Hepatocyte (in vitro differentiated cells): ENCODE measurements around the gene MIGA2. TPM values are rescaled to one million over a fixed set of nuclear protein-coding genes. Genes with fewer than 3 reads are reported as not detected.

Source experiments
- DNase-seq: peaks from one replicate; pipeline ENCODE4 v3.0.0-alpha.2; 2016; ENCODE audit warnings: low spot score
- H2AFZ ChIP-seq: fragments of 200-600 bp; sonication (generic); 2 replicates; pipeline ENCODE4 v1.6.0; 2016; ENCODE audit warnings: antibody characterized with exemption, mild to moderate bottlenecking
- H3K27ac ChIP-seq: fragments of 200-600 bp; sonication (generic); 2 replicates; pipeline ENCODE4 v1.5.1; 2016; ENCODE audit warnings: mild to moderate bottlenecking
- H3K27me3 ChIP-seq: fragments of 200-600 bp; sonication (generic); 2 replicates; pipeline ENCODE4 v1.6.1; 2016
- H3K36me3 ChIP-seq: fragments of 200-600 bp; sonication (generic); replicated peaks from 2 replicates; pipeline ENCODE4 v1.5.1; 2016; ENCODE audit warnings: low read depth; ENCODE audit not compliant: insufficient read depth
- H3K4me1 ChIP-seq: fragments of 200-600 bp; sonication (generic); 2 replicates; pipeline ENCODE4 v1.5.1; 2016; ENCODE audit warnings: mild to moderate bottlenecking, moderate library complexity; ENCODE audit not compliant: insufficient read depth
- H3K4me2 ChIP-seq: fragments of 200-600 bp; sonication (generic); 2 replicates; pipeline ENCODE4 v1.6.0; 2016
- H3K4me3 ChIP-seq: fragments of 200-600 bp; sonication (generic); 2 replicates; pipeline ENCODE4 v1.5.1; 2016; ENCODE audit warnings: mild to moderate bottlenecking
- H3K79me2 ChIP-seq: fragments of 200-600 bp; sonication (generic); 2 replicates; pipeline ENCODE4 v1.6.0; 2017; ENCODE audit warnings: mild to moderate bottlenecking
- H3K9me2 ChIP-seq: fragments of 200-600 bp; sonication (generic); replicated peaks from 2 replicates; pipeline ENCODE4 v1.6.0; 2017; ENCODE audit warnings: mild to moderate bottlenecking; ENCODE audit not compliant: insufficient read depth
- H3K9me3 ChIP-seq: fragments of 200-600 bp; sonication (generic); 2 replicates; pipeline ENCODE4 v1.5.1; 2016; ENCODE audit warnings: low read depth, mild to moderate bottlenecking
- H4K20me1 ChIP-seq: fragments of 200-600 bp; sonication (generic); 2 replicates; pipeline ENCODE4 v1.6.0; 2016; ENCODE audit warnings: mild to moderate bottlenecking; ENCODE audit not compliant: insufficient read depth, poor library complexity, severe bottlenecking
- CTCF ChIP-seq: fragments of 200-600 bp; sonication (generic); IDR thresholded peaks from 2 replicates; pipeline ENCODE4 v1.5.1; 2016; ENCODE audit warnings: antibody characterized with exemption, mild to moderate bottlenecking; ENCODE audit not compliant: poor library complexity
- EZH2 ChIP-seq: fragments of 200-600 bp; sonication (generic); IDR thresholded peaks from 2 replicates; pipeline ENCODE4 v1.6.1; 2016; ENCODE audit warnings: antibody characterized with exemption, mild to moderate bottlenecking, borderline replicate concordance
- EZH2phosphoT487 ChIP-seq: fragments of 200-600 bp; sonication (generic); IDR thresholded peaks from one replicate; pipeline ENCODE4 v1.6.1; 2018; ENCODE audit warnings: antibody characterized with exemption, mild to moderate bottlenecking, low read depth, moderate library complexity; ENCODE audit not compliant: unreplicated experiment, severe bottlenecking
- WGBS: methylation state at CpG from one replicate; pipeline ENCODE4 v1.1.6; 2016; ENCODE audit warnings: low lambda C conversion rate; ENCODE audit errors: missing lambda C conversion rate; 5-methylcytosine and 5-hydroxymethylcytosine counted together
- polyA plus RNA-seq: library from polyadenylated mRNA; unstranded; fragments of >200 nt; fragmentation: Nextera tagmentation; extraction: Ambion mirVana; gene quantifications from 2 replicates; pipeline ENCODE4 v1.2.1, GENCODE V29; 2016
- total RNA-seq: library from RNA; depleted of rRNA; stranded (reverse); fragments of >200 nt; gene quantifications from 2 replicates; pipeline ENCODE4 v1.2.3, GENCODE V29; 2014

Gene MIGA2
- total RNA-seq = 16.8 and 29.5 TPM in 2 replicates
- polyA plus RNA-seq = 23.4 and 33.3 TPM in 2 replicates

- Histone ChIP-seq H3K4me2 (peak within 1 kb of the TSS; percentile 97), H3K27ac (peak within 1 kb of the TSS; percentile 62), H3K79me2 (peaks cover 39% of the 10 kb centered on the region), H3K9me3 (no peaks in the 10 kb centered on the region), H3K36me3 (no peaks in the 10 kb centered on the region), H3K4me3 (peak within 1 kb of the TSS; percentile 67), H3K9me2 (no peaks in the 10 kb centered on the region), H4K20me1 (no peaks in the 10 kb centered on the region), H3K4me1 (peaks cover 16% of the 10 kb centered on the region), H2AFZ (peak within 1 kb of the TSS; percentile 79), H3K27me3 (no peaks in the 10 kb centered on the region)
- peak; percentile 100 for DNase-seq
- 1% methylated on average over 42 of the region's 49 CpGs for WGBS
- TF ChIP-seq CTCF = no peak
- TF ChIP-seq EZH2phosphoT487 = no peak
- no peak for TF ChIP-seq EZH2
Measured at GRCh38 chr9:129036241-129036922, at the start of gene MIGA2. MIGA2 (plus strand) TSS chr9:129036626; CDS start chr9:129040595, 3,969 bp downstream.

- no peaks in the 10 kb centered on the region for H4K20me1 ChIP-seq
- no peaks in the 10 kb centered on the region for H3K79me2 ChIP-seq
- no peaks in the 10 kb centered on the region for H3K4me1 ChIP-seq
- no peak overlapping the region for H3K4me3 ChIP-seq
- no peaks in the 10 kb centered on the region for H3K9me2 ChIP-seq
- H3K27ac ChIP-seq = no peak overlapping the region
- H3K27me3 ChIP-seq = no peaks in the 10 kb centered on the region
- no peaks in the 10 kb centered on the region for H3K36me3 ChIP-seq
- H2AFZ ChIP-seq = no peak overlapping the region
- WGBS = 92% methylated on average over 5 of the region's 5 CpGs
- H3K4me2 ChIP-seq = no peak overlapping the region
- H3K9me3 ChIP-seq = no peaks in the 10 kb centered on the region
- DNase-seq = no peak
- TF ChIP-seq EZH2 (no peak), EZH2phosphoT487 (no peak), CTCF (no peak)
Measured at GRCh38 chr9:128986671-128987070, 49.8 kb upstream of the MIGA2 start.

GRCh38 chr9:128987805-128988204 lies 48.6 kb upstream of the MIGA2 start:
- H3K27ac ChIP-seq = no peak overlapping the region
- H3K27me3 ChIP-seq = no peaks in the 10 kb centered on the region
- H3K9me3 ChIP-seq = no peaks in the 10 kb centered on the region
- H3K79me2 ChIP-seq = no peaks in the 10 kb centered on the region
- no peak for TF ChIP-seq EZH2phosphoT487
- no peak for TF ChIP-seq EZH2
- TF ChIP-seq CTCF = no peak
- H3K9me2 ChIP-seq = no peaks in the 10 kb centered on the region
- no peaks in the 10 kb centered on the region for H3K4me1 ChIP-seq
- no peaks in the 10 kb centered on the region for H3K36me3 ChIP-seq
- 96% methylated on average over 5 of the region's 5 CpGs for WGBS
- no peak for DNase-seq
- H2AFZ ChIP-seq = no peak overlapping the region
- no peaks in the 10 kb centered on the region for H4K20me1 ChIP-seq
- H3K4me2 ChIP-seq = no peak overlapping the region
- no peak overlapping the region for H3K4me3 ChIP-seq
